HG02763 (cell line): ENCODE results near the gene ZNF534.
"Not testable (repeated sequence)": the region's sequence is repeated elsewhere in the genome, so short reads cannot be mapped to it uniquely, and the experiment has no call there.

Experiments
- ATAC-seq: cut with Tn5 transposase; IDR thresholded peaks from one replicate; pipeline ENCODE4 v1.9.1; 2021; ENCODE audit warnings: mild to moderate bottlenecking, moderate library complexity; ENCODE audit not compliant: unreplicated experiment

The ZNF534 gene

DNA sequence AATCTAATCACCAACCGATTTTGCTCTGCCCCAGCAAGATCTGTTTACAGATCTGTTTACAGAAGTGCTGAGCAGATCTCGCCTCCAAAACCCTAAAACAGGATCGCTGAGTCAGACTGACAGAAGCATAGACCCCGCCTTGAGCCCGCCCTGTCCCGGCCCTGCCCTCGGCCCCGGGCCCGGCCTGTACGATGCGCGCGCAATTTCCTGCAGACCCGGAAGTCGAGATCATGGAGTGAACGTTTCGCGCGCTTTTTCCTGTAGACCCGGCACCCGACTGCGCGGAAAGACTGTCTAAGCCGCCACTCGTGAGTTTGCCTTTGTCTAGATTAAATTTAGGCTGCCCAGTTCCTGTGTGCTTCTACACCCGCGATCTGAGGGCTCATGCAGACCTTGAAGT, at the start of gene ZNF534:
TSS of gene ZNF534 (plus strand) at position 212 of the 400 bp plus-strand sequence. CDS start 2,327 bp downstream, outside the sequence.
- ATAC-seq, result no peak

DNA sequence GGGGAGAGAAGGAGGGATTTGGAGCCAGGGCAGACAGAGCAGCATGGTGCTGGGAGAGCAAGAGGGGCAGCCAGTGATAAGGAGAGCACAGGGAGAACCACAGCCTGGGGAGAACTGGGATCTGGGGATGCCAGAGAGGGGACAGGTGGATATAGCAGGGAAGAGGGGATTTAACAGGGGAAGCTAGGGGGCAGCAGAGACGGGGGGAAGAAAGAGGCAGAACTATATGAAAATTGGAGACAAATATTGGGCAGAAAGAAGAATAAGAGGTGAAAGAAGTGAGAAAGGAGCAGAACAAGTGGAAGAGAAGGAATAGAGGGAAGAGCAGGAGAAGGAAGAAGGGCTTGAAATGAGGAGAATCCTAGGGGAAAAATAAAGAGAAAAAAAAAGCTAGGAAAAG, 37.8 kb upstream of the ZNF534 start:
- no peak for ATAC-seq

DNA sequence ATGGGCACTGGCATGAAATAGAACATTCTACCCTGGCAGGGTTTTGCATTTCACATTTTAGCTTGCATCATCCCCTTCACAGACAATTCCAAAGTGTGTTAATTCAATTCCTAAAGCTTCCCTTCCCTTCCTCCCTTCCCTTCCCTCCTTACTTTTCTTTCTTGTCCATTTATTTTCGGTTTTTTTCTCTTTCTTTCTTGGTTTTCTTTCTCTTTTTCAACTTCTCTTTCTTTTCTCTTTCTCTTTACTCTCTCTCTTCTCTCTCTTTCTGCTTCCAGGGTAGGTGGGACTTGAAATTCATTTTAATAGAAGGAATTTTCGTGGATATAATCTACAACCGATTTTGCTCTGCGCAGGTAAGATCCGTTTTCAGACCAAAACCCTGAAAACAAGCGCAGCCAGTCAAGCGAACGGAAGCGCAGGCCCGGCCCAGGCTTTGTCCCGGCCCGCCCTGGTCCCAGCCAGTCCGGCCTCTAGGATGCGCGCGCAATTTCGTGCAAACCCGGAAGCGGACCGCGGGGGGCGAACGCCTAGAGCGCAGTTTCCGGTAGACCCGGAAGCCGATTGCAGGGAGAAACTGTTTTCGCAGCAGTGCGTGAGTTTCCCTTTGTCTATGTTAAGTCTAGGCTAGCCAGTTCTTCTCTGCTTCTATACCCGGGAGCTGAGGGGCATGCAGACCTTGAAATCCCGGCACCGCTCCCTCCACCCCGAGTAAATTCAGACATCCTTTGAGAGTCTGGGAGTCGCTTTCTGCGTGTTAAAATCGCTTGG, 31.5 kb upstream of the ZNF534 start, which contains the start of gene ZNF528:
TSS of gene ZNF528 (plus strand) at position 540 of the 771 bp plus-strand sequence. CDS start 4,165 bp downstream, outside the sequence.
- peak; percentile 64 for ATAC-seq

DNA sequence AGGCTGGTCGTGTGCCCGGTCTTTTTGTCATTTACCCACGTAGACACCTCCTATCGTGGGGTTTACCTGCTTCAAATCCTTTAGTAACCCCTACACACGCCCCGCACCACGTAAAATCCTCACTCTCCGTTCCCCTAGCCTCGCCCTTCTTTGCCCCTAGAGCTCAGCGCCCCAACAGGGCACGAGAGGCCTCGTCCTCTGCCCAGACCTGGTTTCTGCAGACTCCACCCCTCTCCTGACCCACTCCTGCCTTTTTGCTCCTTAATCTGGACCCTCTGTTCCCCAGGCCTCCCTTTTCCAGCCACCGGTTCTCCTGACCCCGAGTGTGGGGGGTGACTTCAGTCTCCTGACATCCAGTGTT, 30.9 kb upstream of the ZNF534 start:
- ATAC-seq, result no peak

- no peak for ATAC-seq
These were observed 18.7 kb upstream of the ZNF534 start for GRCh38 chr19:52410276-52410675.

- no peak for ATAC-seq
These were observed 13.2 kb upstream of the ZNF534 start for GRCh38 chr19:52415711-52416110.

- ATAC-seq, result no peak
These were observed 13.2 kb downstream of the ZNF534 start for GRCh38 chr19:52442179-52442578.

DNA sequence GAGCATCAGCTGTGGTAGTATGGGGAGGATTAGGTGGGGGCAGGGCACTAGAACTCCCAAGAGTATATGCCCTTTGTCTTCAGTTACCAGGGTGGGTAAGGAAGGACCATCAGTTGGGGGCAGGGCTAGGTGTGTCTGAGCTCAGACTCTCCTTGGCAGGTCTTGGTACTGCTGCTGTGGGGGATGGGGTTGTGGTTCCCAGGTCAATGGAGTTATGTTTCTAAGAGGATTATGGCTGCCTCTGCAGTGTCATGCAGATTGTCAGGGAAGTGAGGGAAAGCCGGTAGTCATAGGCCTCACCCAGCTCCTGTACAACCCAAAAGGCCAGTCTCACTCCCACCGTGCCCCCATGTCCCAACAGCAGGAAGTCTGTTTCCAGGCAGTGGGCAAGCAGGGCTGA, 15.6 kb downstream of the ZNF534 start:
- no peak for ATAC-seq

GRCh38 chr19:52451241-52451640, 22.3 kb downstream of the ZNF534 start:
- no peak for ATAC-seq

GRCh38 chr19:52453324-52454094, 24.6 kb downstream of the ZNF534 start, which contains the start of gene ZNF578:
Gene ZNF578, plus strand, starts transcription at chr19:52453553. Its CDS starts 48,293 bp downstream, at chr19:52501846.
- no peak for ATAC-seq

GRCh38 chr19:52464798-52465470, 36.0 kb downstream of the ZNF534 start:
- no peak for ATAC-seq

- no peak for ATAC-seq
These were observed 44.9 kb downstream of the ZNF534 start for GRCh38 chr19:52473655-52474350.

GRCh38 chr19:52474351-52475127, 45.6 kb downstream of the ZNF534 start:
- no peak for ATAC-seq

GRCh38 chr19:52484111-52484743, 55.3 kb downstream of the ZNF534 start:
- not testable (repeated sequence) for ATAC-seq

- not testable (repeated sequence) for ATAC-seq
These were observed 56.1 kb downstream of the ZNF534 start for GRCh38 chr19:52485064-52485463.

GRCh38 chr19:52485561-52486240, 56.8 kb downstream of the ZNF534 start:
- ATAC-seq, result not testable (repeated sequence)

DNA sequence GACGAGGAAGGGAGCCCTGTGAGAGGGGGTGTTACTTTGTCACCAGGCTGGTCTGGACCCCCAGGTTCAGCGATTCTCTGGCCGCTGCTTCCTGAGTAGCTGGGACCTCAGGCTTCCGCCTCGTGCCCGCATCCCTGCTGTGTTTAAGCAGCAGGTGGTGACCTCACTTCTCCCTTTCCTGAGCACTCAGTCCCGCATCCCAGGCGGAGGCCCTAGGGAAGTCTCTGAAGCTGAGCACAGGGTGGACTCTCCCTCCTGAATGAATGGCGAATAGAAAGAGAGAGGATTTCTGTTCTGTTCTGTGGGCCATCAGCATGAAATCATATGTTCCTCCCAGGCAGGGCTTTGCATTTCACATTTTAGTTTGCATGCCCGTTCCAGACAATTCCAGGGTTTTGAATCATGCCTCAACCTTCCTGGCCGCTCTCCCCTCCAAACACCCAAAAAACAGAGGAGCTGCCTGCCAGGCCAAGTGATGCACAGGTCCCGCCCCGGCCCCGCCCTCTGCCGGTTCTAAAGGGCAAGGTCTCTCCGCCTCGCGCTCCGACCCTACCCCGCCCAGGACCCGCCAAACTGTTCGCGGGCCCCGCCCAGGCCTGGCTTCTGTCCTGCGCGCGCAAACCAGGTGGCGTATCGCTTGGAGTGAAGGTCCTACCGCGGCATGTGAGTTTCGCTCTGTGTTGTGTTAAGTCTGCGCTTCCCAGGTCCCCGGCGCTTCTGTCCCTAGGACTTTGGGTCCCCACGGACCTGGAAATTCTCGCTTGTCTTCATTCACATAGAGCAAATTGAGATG, 63.4 kb downstream of the ZNF534 start:
- no peak for ATAC-seq

DNA sequence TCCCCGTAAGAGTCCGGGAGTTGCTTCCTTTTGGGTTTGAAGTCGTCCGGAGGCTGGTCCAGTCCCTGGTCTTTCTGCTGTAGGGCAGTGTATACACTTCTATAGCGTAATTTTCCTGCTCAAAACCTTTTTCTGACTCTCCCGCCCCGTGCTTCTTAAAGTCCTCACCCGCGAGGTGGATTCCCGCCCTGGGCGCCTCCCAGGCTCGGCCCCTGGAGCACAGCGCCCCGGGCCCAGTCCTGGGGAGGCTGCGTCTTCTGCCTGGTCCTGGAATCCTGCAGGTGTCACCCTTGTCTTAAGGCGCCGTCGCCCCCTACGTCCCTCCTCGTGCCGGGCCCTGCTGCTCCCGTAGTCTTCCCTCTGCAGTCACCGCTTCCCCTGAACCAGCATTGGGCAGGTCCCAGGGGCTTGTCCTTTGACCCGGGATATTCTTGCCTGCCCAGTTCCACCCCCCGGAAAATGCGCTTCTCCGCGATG, 64.1 kb downstream of the ZNF534 start:
- no peak for ATAC-seq
